HG03565 (cell line): ENCODE results near the gene TSPAN3.

Experiments used
- ATAC-seq: cut with Tn5 transposase; IDR thresholded peaks from one replicate; pipeline ENCODE4 v1.9.1; 2021; ENCODE audit warnings: mild to moderate bottlenecking, moderate library complexity; ENCODE audit not compliant: unreplicated experiment

TSPAN3 gene

DNA sequence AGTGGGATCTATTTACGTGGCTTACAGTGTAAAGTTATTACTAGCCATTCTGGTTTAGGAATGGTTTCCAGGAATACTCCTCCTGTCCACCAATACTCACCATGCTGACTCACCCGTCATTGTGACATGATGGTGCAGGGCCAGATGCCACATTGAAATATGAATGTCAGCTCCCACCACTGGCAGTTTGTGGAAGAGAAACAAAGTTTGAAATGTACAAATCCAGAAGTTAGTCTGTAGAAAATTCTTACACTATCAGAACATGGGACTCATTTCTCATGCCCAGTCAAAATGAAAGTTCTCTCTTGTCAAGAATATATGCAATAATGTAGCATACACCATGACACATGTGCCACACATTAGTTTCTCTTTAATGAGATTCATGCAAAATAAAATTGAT is 14.4 kb upstream of the TSPAN3 start:
- no peak for ATAC-seq

DNA sequence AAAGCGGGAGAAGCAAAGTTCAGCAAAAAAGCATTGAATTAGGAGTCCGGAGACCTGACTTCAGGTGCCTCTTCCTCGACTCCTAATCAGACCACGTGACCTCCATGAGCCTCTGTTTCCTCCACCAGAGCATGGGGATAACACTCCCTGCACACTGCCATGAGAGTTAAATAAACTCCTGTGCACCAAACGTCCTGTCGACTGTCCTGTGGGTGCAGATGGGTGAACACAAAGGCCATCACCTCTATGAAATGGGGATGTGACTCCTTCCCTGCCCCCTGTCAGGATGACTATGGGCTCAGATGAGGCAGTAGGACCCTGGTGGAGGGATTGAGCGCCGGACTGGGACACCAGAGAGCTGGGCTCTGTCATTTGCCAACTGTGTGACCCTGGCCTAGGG is 13.5 kb upstream of the TSPAN3 start:
- ATAC-seq: no peak

- no peak for ATAC-seq
Measured at GRCh38 chr15:77083381-77084160, 12.7 kb upstream of the TSPAN3 start.

DNA sequence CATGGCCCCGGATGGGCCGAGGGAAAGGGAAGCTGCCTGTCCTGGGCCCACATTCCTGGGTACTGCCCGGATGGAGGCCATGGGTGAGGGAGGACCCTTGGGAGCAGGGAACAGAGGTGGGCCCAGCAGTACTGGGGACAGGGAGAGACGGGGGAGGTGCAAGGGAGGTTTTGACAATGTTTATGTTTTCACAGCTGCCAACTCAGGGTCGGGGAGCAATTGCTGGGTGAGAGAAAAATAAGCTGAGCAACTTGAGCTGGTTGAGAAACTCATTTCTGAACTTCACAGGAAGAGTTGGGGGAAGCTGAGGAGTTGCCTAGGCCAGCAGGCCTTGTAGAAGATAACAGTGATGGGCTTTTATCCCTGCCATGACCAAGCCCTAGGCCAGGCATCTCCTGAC is 11.1 kb upstream of the TSPAN3 start:
- no peak for ATAC-seq

DNA sequence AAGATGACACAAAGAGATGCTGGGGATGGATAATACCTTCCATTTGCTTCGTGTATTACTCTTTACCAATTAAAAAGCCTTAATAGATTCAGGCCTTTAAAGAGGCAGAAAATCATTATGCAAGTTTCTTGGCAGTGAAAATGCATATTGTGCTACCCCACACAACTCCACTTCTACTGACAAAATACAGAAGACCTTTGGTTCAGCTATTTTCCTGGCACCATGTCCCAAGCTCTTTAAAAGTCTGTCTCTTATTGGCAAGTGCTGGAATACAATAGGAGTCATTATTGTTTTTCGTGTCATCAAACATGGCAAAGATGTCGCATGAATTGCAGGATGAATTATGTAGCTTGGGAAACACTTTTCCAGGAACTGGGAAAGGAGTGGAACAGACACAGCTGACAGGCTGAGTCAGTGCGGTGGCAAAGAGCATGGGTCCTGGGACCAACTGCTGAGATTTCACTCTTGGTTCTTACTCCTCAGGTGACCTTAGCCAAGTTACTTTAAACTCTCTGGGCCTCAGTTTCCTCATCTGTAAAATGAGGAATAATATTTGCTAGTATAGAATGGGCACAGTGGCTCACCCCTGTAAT is 5.5 kb upstream of the TSPAN3 start:
- no peak for ATAC-seq

- ATAC-seq: no peak
Measured at GRCh38 chr15:77075528-77075927, 4.6 kb upstream of the TSPAN3 start.

DNA sequence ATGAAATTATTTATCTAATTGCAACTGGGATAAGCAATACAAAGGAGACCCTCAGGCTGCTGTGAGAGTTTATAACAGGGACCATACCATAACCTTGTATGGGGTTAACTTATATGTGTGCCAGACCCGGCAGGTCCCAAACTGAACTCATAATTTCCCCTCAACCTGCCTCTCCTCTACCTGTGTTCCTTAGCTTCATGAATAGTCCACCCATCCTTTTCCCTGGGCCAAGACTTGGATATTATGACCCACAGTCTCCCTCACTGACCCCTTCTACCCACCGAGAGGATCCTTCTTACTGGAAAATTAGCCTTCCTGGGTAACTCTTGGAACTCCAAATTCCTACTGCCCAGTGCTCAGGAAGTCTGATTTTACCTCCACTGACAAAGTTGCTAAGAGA is 3.4 kb upstream of the TSPAN3 start:
- no peak for ATAC-seq

GRCh38 chr15:77071305-77072223 is 655 bp upstream of the TSPAN3 start:
- ATAC-seq: no peak

- no peak for ATAC-seq
Measured at GRCh38 chr15:77070180-77070494, 772 bp downstream of the TSPAN3 start.

DNA sequence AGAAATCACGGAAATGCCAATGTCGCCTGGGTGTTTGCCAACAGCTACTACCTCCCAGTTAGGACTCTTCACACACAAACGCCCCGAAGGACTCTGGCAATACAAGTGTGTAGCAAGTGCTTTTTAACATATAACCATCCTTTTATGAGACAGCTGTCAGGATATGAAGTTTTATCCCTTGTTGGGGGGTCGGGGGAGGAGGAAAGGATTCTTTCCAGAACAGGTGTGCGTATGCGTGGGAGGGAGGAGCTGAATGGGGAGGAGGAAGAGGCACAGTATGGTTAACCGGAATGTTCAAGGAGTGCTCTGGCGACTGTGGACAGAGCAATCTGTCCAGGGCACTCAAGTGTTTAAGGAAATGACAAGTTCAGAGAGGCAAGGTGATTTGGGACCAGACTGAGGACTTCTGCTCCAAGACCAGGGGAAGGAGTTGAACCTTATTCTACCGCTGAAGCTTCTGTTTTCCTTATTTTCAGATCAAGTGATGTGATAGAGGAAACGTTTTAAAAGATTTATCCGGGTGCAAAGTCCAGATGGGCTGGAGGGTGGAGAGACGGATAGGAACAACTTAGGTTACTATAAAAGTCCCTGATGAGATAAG is 1.3 kb downstream of the TSPAN3 start:
- no peak for ATAC-seq

GRCh38 chr15:77068633-77069032 is 2.3 kb downstream of the TSPAN3 start:
- ATAC-seq: no peak

- ATAC-seq: no peak
Measured at GRCh38 chr15:77067691-77068367, 3.1 kb downstream of the TSPAN3 start.

DNA sequence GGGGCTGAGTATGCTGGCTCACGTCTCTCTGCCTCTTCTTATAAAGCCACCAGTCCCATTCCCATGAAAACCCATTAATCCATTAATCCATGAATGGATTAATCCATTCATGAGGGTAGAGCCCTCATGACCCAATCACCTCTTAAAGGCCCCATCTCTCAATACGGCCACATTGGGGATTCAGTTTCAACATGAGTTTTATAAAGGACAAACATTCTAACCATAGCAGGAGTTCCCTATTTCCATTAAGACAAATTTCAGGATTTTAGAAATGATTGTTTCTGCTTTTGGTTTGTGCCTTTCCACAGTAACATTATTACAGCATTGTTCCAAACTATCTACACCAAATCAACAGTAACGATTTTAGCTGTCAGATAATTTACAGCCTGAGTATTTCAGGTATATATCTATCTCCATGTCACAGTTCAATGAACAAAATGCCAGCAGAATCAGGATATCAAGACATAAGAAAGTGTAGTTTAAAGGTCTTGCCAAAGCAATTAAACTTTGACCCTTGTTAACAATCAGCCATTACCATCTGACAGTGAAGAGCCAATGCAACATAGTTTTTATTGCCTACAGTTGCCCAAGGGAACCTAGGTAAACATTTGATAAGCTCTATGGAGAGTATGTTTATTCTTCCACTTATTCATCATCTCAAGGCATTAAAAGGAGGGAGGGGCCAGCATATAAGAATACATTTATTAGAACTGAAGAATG is 3.8 kb downstream of the TSPAN3 start:
- no peak for ATAC-seq

DNA sequence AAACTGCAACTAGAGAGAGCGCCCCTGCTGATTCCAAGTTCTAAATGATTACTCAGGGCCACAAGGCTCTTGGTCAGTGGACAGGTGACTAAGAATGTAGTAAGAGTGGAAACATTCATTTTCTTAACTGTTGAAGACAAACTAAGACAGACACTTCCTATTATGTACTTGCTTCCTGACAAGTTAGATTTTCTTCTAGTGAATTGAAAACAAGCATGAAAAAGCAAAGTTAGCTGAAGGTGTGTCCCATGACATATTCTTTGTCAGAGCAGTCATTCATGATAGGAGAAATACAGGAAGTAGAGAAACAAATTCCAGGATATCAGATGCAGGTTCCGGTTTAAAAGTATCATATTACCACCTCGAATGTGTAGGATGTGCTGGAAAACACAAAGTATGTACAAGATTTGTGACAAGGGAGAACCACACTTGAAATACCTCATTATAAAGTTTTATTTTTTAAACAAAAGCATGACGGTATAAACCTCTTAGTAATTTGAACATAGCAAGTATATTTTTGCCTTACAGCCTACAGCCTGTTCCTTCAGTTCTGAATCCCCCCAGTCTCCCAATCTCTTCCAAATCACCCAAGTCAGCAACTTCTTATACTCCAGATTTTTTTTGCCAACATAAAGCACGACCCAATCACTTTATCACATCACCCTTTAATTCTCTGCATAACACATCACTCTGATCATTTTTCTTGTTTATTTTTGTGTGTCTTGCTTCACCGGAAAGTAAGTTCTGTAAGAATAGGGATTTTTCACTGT is 6.2 kb downstream of the TSPAN3 start:
- no peak for ATAC-seq

DNA sequence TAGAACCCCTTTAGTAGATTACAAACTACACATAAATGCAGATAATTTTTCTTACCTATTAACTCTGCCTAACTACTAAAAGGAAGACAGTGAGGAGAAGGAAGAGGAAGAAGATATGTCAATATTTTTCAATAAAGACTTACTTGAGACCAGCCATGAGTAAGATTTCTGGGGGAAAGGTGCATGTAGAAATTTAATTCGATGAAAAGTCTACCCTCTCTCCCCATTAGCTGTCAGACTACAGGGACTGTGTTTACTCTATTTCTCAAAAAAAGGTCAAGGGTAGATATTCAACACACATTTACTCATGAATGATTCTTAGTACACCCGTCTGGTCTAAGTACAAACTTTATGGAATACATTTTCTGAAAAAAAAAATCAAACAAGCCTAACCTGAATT is 6.8 kb downstream of the TSPAN3 start:
- no peak for ATAC-seq

- no peak for ATAC-seq
Measured at GRCh38 chr15:77063249-77063648, 7.7 kb downstream of the TSPAN3 start.

- no peak for ATAC-seq
Measured at GRCh38 chr15:77060546-77060945, 10.4 kb downstream of the TSPAN3 start.

GRCh38 chr15:77059786-77060361 is 11.0 kb downstream of the TSPAN3 start:
- ATAC-seq: no peak

- no peak for ATAC-seq
Measured at GRCh38 chr15:77058468-77058867, 12.4 kb downstream of the TSPAN3 start.
